ENCODE data around the gene INTS13. TPM values are rescaled to one million over a fixed set of nuclear protein-coding genes. Genes with fewer than 3 reads are reported as not detected.

INTS13 gene, protein sequence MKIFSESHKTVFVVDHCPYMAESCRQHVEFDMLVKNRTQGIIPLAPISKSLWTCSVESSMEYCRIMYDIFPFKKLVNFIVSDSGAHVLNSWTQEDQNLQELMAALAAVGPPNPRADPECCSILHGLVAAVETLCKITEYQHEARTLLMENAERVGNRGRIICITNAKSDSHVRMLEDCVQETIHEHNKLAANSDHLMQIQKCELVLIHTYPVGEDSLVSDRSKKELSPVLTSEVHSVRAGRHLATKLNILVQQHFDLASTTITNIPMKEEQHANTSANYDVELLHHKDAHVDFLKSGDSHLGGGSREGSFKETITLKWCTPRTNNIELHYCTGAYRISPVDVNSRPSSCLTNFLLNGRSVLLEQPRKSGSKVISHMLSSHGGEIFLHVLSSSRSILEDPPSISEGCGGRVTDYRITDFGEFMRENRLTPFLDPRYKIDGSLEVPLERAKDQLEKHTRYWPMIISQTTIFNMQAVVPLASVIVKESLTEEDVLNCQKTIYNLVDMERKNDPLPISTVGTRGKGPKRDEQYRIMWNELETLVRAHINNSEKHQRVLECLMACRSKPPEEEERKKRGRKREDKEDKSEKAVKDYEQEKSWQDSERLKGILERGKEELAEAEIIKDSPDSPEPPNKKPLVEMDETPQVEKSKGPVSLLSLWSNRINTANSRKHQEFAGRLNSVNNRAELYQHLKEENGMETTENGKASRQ
- 19.9 and 40.5 TPM in 2 replicates for total RNA-seq

DNA sequence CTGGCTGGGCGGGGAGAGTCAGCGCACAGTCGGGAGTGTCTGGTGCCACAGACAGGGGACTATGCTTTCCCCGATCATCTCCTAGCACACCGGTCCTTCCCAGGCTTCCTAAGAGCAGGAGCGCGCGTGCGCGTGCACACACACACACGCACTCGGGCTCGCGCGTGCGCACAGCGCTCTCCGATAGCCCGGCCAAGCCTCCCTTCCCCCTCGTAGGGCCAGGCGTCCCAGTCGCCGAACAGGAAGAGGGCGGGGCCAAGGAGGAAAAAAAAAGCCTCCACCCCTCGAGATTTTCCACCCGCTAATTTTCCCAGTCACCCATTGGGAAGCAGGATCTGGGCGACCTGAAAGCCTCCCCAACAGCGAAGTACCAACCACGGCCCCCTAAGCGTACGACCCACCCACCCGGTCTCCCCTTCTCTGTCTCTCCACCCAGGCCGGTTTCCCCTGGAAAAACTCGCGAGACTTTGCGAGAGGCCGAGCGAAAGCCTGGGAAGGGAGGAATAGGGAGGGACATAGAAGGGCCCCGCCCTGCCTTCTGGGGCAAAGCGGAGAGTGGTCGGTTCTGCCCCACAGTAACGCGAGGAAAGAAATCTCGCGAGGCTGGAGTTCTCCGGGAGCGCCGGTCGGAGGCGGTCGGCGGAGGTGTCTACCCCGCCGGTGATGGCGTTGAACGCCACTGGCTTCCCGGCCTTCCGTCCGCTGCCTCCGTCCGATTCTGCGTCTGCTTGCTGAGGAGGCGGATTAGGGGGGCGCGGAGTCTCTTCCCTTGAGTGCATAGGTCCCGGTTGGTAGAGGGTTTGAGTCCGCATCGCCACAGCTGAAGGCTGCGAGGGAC lies at the start of gene INTS13, which contains the start of gene FGFR1OP2:
TSS of gene INTS13 (minus strand) at position 119 of the 838 bp plus-strand sequence. CDS start 1,178 bp downstream, outside the sequence.
TSS of gene FGFR1OP2 (plus strand) at position 608 of the 838 bp plus-strand sequence. CDS start 15,689 bp downstream, outside the sequence.

Other genes starting within 250 kb of the INTS13 start
- gene ITPR2, start 104.8 kb downstream of the INTS13 start, total RNA-seq = 28.8 and 36.3 TPM in 2 replicates
- gene FGFR1OP2, start 489 bp upstream of the INTS13 start, total RNA-seq = 44.0 and 49.0 TPM in 2 replicates
- 65.0 and 80.7 TPM in 2 replicates for gene TM7SF3, start 76.4 kb upstream of the INTS13 start, total RNA-seq
- 37.4 and 64.9 TPM in 2 replicates for gene MED21, start 84.6 kb upstream of the INTS13 start, total RNA-seq
- gene C12orf71, start 144.6 kb upstream of the INTS13 start, total RNA-seq = not detected in 2 replicates